Left hindlimb (tissue), 1 donor: Measurements from ENCODE around the gene RPA3.
A peak's percentile ranks its signal among the peaks of the same experiment; 100 is the strongest.

ENCODE experiments used
- DNase-seq: peaks from one replicate; pipeline ENCODE4 v3.0.0-alpha.2; 2018

RPA3 gene

DNA sequence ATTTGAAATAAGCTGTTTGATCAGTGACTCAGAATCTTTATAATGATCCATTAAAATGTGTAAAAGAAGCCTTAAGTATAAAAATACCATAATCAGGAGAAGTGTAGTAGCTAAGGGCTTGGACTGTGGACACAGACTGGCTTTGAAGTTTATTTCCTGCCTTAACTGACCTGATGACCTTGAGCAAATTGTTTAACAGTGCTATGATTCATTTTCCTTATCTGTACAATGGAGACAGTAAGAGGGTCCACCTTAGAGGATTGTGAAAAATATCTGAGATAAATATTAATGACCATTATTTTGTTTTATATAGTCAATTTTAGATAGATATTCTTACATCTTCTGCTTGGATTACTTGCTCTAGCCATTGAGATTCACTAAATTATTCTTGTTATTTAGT is 13.3 kb upstream of the RPA3 start:
- DNase-seq: no peak

DNA sequence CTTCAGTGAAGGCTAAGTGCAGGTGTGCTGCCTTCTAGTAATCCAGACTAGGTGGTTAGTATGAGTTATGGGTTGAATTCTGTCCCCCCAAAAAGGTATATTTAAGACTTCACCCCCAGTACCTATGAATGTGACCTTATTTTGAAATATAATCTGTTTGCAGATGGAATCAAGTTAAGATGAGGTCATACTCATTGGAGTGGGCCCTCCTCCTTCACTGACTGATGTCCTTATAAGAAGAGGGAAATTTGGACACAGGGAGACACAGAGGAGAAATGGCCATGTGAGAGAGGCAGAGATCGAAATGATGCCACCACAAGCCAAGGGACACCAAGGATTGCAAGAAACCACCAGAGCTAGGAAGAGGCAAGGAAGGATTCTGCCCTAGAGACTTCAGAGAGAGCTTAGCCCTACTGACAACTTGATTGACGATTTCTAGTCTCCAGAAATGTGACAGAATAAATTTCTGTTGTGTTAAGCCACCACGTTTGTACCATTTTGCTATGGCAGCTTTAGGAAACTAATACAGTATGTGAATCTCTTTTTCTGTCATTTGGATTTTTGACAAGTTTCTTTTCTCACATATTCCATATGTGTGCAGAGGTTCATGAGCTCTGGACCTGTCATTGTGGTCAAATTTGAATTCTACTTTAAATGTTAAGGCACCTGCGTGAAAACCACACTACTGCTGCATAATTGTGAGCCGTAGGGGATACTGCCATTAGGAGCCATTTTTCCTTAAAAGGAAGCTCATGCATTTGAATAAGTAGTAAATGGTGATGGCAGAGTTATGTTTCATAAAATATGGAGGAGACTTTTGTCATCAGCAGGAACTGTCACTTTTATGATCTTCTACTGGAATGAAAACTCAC is 2.6 kb upstream of the RPA3 start:
- no peak for DNase-seq

DNA sequence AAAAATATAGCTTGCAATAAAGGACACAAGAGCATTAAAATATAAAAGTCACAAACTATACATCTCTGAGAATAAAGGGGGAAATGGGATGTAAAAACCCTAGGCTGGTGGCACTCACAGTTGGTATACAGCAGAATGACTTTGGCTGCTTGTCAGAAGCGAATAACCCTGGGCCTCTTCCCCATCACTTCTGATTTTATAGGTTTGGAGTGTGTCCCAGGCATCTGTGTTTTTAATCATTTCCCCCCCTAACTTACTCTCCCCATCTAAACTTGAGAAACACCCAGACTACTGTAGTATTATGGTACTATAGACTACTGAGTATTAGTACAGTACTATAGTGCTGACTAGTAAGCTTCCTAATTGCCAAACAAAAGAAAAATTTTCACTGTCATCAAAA is 1.8 kb upstream of the RPA3 start:
- no peak for DNase-seq

DNA sequence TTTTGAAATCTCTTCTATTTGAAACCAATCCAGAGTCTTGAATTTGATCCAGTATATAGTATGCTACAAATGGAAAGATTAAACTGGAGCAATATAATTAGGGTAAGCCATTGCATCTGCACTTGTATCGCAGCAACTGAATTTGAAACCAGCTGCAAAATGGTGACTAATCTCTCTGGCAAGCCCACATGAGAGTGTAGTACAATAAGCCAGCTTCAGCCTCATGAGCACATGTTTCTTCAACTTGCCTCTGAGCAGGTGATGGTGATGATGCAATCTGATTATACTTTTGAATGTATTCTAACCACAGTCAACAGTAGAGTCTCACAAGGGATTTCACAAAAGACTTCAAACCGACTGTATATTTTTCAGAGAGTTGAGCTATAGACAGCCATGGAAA is 829 bp upstream of the RPA3 start:
- DNase-seq: peak; percentile 52

DNA sequence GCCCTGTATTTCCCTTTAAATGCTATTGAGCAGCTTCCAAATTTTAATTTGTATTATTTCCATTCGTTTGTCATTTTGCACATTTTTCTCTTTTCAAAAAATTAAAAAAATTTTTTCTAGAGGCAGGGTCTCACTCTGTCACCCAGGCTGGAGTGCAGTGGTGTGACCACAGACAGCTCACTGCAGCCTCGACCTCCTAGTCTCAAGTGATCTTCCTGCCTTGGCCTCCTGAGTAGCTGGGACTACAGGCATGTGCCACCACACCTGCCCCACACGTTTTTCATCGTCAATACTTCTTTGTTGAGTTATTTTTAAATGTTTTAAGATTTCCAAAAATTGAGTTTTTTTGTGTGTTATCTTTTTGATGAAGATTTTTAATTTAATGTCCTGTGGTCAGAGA is 4.7 kb downstream of the RPA3 start:
- no peak for DNase-seq

DNA sequence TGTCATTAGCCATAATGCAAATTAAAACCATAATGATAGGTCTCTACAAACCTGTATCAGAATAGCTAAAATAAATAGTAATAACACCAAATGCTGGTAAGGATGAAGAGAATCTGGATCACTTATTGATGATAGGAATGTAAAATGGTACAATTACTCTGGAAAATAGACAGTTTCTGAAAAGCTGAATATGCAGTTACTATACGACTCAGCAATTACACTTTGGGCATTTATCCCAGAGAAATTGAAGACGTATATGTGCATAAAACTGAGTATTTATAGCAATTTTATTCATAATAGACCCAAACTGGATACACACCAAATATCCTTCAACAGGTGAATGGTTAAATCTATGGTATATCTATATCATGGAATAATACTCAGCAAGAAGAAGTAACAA is 7.9 kb downstream of the RPA3 start:
- DNase-seq: no peak

DNA sequence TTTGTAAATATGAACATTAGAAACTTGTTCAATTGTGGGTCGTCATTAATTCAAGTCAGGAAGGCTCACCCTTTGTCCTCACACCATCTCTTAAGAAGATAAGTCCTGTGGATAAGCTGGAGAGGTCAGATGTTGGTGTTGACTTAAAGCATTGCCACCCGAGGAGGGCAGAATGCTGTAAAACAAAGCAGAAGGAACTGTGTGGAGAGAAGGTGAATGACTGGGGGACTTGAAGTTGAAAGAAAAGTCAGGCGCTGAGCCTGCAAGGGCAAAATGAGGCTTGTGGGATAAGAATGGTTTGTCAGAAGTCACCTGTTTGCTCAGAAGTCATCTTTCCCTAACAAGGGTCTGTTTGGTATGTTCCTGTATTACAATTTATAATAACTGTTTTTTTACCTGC is 9.1 kb downstream of the RPA3 start:
- no peak for DNase-seq

DNA sequence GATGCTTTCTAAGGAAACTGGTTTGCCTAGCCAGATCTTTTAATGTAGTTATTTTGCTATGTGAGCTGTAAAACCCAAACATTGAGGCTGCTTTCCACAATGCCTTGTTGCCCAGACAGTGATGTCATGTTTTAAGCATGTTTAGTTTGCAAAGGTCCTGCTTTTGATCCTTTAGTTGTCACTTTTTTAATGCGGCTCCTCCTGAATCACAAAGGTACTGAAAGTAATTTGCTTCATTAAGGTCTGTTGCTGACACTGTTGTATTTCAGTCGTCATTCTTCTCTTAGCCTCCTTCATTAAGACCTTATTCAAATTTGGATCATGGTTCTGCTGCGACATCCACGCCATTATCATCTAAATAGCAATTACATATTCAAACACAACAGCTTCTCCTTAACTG is 10.6 kb downstream of the RPA3 start:
- no peak for DNase-seq

DNA sequence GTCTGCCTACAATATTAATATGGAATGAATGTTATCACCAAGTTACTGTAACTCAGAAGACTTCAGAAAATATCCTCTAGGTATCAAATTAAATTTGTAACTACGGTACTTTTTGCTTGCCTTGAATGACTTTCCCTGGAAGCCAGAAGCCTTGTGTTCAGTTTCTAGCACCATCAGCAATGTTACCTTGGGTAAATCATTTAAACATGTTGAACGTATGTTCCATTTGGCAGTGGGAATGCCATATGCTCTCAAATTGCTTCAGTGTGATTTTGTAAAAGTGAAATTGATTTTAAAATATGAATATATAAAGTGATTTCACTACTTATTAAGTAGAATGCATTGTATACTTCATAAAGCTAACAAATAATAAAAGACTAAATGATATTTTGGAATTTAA is 11.2 kb downstream of the RPA3 start:
- no peak for DNase-seq

DNA sequence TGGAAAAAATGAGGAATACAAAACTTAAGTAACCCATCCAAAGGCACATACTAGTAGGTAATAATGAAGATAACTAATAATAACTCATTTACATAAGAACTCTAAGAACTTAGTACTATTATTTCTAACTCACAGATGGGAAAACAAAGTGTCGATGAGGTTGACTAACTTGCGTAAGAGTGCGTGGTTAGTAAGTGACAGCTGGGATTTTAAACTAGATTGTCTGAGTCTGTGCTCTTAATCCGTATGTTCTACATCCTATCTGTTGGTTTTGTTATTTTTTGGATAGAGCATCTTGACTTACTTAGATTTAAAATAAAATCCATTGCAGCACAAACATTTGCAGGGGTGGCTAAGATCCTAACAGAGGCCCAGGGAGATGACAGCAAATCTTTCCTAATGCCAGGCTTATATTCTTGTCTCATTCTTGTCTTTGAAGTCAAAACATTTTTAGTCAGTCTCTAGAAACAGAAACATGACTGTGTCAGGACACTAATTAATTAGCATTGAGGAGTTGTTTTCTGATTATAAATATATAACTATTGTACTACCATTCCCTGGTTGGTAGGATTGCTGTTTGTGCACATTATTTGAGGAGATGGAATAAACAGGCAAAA is 11.7 kb downstream of the RPA3 start:
- no peak for DNase-seq

DNA sequence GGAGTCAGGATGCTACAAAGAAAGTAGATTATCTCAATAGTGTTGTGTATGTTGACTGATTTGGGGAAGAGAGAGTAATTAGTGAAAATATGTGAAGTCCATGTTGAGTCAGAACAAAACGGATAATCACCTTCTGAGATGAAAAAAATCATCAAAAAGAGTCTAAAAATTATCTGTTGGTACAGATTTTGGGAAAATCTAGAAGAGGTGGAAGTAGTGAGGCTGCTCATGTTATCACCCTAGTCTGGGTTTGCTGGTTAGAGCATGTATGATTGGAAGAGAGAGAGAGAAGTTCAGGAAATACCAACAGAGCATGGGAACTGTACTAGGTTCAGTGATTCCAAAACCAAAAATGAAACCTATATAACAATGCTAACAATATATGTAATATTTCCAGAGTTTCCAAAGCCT is 12.3 kb downstream of the RPA3 start:
- no peak for DNase-seq

DNA sequence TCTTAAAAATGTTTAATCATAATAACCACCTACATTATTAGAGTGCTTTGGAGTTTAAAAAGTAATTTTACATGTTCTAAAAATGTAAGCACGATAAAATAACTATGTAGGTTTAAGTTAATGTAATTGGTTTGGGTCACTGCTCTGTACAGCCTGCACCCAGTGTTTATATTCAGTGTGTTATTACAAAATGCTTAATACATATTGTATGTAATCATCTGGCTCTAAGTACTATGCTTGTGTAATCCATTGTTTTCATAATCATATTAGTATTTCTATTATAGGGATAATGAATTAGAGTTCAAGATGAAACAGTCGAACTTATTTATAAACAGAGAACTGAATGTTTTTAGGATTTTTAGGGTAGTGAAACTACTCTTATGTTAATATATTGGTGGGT is 13.1 kb downstream of the RPA3 start:
- DNase-seq: no peak

DNA sequence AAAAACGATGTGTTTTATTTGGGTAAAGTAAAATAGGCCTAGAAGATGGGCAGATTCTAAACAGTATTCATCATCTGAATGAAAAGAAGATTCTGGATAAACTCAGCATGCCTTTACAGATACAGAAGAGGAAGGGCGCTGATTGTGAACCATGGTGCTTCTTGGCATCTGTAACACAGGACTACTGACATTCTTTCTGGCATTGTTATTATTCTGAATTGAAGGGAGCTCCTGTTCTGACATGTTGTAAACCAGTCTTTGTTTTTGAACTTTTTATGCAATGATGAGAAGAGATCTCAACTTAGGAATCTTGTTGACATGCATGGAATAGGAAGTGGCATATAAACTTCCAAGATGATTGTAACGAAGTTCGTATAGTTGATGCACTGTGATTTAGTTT is 13.5 kb downstream of the RPA3 start:
- DNase-seq: no peak

DNA sequence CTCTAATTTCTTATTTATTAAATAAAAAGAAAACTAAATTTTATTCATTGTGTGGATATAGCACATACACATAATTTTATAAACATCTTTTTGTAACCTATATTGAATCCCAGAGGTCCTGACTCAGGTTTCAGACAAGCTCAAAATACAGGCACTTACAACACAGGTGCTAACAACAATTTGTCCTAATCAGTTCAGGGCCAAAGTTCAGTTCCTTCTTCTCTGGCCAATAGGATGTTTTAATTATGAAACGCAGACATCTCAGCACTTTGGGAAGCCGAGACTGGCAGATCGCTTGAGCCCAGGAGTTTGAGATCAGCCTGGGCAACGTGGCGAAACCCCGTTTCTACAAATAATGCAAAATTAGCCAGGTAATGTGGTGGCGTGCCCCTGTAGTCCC is 15.0 kb downstream of the RPA3 start:
- DNase-seq: no peak

DNA sequence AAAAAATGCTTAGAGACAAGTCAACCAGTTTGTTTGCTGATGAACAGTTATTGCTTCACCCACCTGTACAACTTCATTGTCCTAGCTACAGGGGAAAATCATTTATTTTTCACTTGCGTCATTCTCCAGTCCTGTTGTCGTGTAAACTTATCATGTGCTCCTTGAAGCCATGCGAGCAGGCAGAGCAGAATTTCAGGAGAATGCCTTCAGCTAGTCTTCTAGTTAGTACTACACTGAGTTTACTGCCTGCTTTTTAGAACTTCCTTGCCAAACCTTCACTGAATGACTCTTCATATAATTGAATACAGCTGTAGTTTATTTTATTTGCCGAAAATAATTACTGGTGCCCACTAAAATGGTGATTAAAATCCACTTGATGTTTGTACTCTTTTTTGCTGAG is 15.6 kb downstream of the RPA3 start:
- DNase-seq: no peak

DNA sequence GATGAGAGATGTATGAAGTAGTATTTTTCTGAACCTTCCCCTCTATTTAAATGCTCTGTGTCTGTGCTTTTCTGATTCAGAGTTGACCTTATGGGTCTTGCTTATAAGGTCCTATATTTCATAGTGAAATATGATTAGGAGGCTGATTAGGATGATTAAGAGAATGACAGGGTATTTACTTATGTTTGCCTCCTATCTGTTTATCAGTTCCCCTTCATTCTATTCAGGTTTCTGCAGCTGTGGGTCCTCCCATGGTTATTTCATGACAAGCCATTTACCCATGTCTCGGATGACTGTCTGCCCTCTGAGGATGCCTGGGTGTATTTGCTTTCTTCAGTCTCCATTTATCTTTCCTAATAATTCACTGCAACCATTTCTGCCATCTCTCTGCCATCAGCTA is 16.9 kb downstream of the RPA3 start:
- no peak for DNase-seq

DNA sequence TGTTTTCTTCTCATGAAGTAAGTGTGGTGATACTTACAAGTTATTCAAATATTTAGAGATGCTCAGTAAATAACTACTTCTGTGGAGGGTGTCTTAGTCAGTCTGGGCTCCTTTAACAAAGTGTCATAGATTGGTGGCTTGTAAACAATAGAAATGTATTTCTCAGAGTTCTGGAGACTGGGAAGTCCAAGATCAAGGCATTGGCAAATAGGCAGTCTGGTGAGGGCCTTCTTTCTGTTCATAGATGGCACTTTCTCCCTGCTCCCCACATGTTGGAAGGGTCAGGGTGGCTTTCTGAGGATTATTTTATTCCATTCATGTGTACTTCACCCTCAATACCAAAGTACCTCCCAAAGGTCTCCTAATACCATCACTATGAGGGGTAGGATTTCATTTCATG is 18.4 kb downstream of the RPA3 start:
- DNase-seq: no peak

DNA sequence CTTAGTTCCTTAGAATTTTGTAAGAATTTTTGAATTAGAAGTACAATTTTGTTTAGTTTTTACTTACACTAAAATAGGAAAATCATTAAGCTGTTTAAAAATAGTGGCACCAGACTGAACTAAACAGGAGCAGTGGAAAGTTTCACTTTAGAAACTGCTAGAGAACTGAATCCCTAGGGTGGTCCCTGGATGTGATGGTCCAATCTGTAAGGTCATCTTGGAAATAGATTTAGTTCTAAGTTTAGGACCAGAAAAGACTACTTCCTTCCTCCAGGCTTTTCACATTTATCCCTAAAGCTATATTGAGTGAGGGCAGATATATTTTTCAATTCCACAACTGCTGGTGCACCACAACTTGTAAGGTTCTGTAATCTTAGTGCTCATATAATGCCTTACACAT is 19.0 kb downstream of the RPA3 start:
- DNase-seq: no peak

DNA sequence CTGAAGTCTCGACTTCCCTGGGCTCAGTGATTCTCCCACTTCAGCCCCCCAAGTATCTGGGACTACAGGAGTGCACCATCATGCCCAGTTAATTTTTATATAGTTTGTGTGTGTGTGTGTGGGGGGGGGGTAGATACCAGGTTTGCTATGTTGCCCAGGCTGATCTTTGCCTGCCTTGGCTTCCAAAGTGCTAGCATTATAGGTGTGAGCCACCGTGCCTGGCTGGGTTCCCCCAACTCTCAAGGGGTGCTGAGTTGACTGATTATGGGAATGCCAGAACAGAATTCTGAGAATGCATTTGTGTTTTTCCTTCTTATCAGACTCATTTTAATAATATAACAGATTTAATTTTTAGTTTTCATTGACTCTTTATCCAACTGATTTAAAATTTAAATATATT is 19.5 kb downstream of the RPA3 start:
- DNase-seq: no peak

DNA sequence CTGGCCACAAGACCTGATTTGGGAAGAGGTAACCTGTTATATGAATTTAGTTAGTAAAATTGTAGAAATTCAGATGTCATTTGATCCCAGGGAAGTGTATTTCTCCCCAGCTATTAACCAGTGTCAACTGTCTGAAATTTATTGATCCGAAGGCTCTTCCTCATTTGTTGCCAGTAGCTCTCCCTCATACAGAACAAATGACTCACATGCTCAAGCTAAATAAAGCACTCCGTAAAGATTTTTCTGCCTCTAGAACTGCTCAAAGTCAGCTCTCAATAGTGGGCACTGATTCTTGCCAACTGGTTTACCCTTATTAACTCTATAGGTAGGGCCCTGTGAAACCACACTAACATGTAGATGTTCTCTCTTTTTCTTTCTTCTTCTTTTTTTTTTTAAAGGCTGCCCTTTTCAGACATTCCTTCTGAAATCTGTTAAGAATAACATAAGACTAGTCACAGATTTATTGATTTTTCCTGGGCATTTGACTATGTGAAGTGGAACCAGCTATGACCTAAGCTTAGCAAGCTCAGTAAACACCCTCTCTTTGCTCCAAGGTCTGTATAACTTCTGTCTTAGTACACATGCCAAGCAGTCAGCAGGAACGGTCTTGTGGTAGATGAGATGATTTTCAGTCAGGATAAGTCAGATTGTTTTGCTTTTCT is 21.8 kb downstream of the RPA3 start:
- DNase-seq: no peak

DNA sequence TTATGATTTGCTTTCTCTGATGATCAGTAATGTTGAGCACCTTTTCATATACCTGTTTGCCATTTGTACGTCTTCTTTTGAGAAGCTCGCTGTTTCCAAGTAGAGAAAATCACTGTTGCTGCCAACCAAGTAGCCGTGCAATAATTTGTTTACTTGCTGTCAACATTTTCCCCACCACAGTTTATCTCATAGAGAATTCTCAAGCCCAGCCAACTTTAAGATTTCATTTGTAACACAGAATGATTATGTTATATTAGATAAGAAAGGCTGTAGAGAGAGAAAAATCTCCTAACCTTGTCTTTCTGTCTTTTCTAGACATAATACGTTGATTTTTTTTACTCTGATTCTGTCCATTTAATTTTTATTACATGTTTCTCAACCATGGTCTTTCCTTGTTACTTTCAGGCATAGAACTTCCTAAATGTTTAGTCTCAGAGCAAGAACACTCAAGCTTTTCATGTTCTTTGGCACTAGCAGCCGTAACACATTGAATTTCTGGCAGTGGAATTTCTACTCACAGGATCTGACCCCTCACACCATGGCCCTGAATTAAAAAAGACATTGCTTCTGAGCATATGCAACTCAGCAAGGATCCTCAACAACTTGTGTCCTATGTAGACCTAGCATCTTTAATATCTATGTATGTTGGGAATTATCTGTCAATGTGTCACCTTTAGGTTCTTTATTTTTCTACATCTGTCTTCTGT is 23.1 kb downstream of the RPA3 start:
- no peak for DNase-seq

DNA sequence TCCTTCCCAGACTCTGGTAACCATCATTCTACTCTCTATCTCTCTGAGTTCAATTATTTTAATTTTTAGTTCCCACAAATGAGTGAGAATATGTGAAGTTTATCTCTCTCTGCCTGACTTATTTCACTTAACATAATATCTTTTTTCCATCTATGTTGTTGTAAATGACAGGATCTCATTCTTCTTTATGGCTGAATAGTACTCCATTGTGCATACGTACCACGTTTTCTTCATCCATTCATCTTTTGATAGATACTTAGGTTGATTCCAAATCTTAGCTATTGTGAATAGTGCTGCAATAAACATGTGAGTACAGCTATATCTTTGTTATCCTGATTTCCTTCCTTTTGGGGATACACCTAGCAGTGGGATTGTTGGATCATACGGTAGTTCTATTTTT is 23.9 kb downstream of the RPA3 start:
- no peak for DNase-seq

DNA sequence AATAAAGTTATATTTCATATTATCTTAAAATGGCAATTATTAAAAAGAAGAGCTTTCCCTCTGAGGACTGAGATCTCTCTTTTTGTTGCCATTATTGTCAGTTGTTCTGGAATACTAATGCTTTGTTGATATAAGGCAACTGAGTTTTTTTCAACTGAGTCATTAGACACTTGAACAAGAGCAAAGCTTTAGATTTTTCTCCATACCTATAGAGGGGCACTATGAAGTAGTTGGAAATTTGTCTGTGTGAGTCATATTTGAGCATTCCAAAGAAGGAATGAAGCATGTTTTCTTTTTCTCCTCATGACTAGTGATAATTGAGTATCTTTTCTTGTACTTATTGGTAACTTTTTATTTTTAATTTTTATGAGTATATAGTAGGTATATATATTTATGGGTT is 24.5 kb downstream of the RPA3 start:
- no peak for DNase-seq

DNA sequence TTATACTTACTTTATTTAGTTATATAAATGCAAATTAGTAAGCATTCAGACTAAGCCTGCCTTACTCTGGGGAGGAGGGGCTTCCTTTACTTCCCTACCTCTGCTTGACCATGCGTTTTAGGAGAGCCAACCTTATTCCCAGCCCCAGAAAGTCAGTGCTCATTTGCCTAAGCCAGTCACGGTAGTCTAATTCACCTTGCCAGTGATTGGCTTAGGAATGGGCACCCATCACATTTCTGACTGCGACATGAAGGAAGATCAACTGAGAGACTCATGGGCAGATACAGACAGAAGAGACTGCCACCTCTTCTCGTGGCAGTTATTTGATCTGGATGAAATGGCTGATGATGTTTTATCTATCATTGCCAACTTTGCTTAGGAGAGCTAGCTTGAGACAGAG is 29.5 kb downstream of the RPA3 start:
- no peak for DNase-seq
